HepG2 (cell line): ENCODE measurements around the gene GNAS. TPM values are rescaled to one million over a fixed set of nuclear protein-coding genes. Genes with fewer than 3 reads are reported as not detected.

Experiments
- ESRRA ChIP-seq: sonication (generic); formaldehyde crosslinking; IDR thresholded peaks from 2 replicates; pipeline ENCODE4 v1.5.1; 2020; ENCODE audit warnings: mild to moderate bottlenecking, low read depth, missing genetic modification reagents
- MBNL3 ChIP-seq: fragments of 250-450 bp; sonication (Bioruptor Pico); conservative IDR thresholded peaks from 2 replicates; pipeline ENCODE4 v1.8.0; 2022; ENCODE audit warnings: mild to moderate bottlenecking, inconsistent platforms
- MED8 ChIP-seq: sonication (generic); formaldehyde crosslinking; IDR thresholded peaks from 2 replicates; pipeline ENCODE4 v1.8.1; 2023; ENCODE audit warnings: mild to moderate bottlenecking, missing genetic modification reagents; ENCODE audit not compliant: insufficient replicate concordance
- MTA1 ChIP-seq: sonication (generic); formaldehyde crosslinking; IDR thresholded peaks from 2 replicates; pipeline ENCODE4 v1.4.0; 2020; ENCODE audit warnings: missing genetic modification reagents, mild to moderate bottlenecking, borderline replicate concordance
- MTERF4 ChIP-seq: sonication (generic); formaldehyde crosslinking; IDR thresholded peaks from 2 replicates; pipeline ENCODE4 v1.8.0; 2023; ENCODE audit warnings: mild to moderate bottlenecking, missing genetic modification reagents
- MTF2 ChIP-seq: sonication (generic); formaldehyde crosslinking; IDR thresholded peaks from 2 replicates; pipeline ENCODE4 v1.5.0; 2020; ENCODE audit warnings: missing genetic modification reagents, borderline replicate concordance
- RBM39 ChIP-seq: fragments of 200-400 bp; formaldehyde crosslinking; IDR thresholded peaks from one replicate; pipeline ENCODE4 v1.6.1; 2018; ENCODE audit warnings: antibody characterized with exemption, mild to moderate bottlenecking, low read depth, low read length; ENCODE audit not compliant: poor library complexity, severe bottlenecking
- RXRB ChIP-seq: IDR thresholded peaks from 2 replicates; pipeline ENCODE4 v1.6.1; 2016; ENCODE audit warnings: borderline replicate concordance, missing genetic modification reagents, missing compliant biosample characterization
- SAFB2 ChIP-seq: sonication (generic); formaldehyde crosslinking; IDR thresholded peaks from 2 replicates; pipeline ENCODE4 v1.5.1; 2020; ENCODE audit warnings: missing genetic modification reagents, low read depth, mild to moderate bottlenecking, borderline replicate concordance
- ZEB1 ChIP-seq: IDR thresholded peaks from 2 replicates; pipeline ENCODE4 v1.6.1; 2012; ENCODE audit warnings: mild to moderate bottlenecking, low read depth, inconsistent platforms; ENCODE audit not compliant: insufficient replicate concordance
- ZFP90 ChIP-seq: sonication (generic); formaldehyde crosslinking; IDR thresholded peaks from 2 replicates; pipeline ENCODE4 v1.8.0; 2022; ENCODE audit warnings: missing genetic modification reagents, mild to moderate bottlenecking, inconsistent platforms, borderline replicate concordance
- ZHX2 ChIP-seq, 2 experiments: sonication (generic) in 1 of 2; formaldehyde crosslinking in 1 of 2; IDR thresholded peaks; 2 replicates each; pipeline versions ENCODE4 v1.6.1 to v1.9.0; 2014 to 2022; ENCODE audit warnings: antibody characterized with exemption in 1 of 2, borderline replicate concordance in 1 of 2, inconsistent platforms in 1 of 2, low read depth in 1 of 2, missing genetic modification reagents in 1 of 2
- ZNF101 ChIP-seq: sonication (generic); formaldehyde crosslinking; IDR thresholded peaks from 2 replicates; pipeline ENCODE4 v1.4.0; 2020; ENCODE audit warnings: mild to moderate bottlenecking, low read depth, missing genetic modification reagents, borderline replicate concordance
- ZNF253 ChIP-seq: sonication (generic); formaldehyde crosslinking; IDR thresholded peaks from 2 replicates; pipeline ENCODE4 v1.8.0; 2022; ENCODE audit warnings: mild to moderate bottlenecking, missing genetic modification reagents, borderline replicate concordance
- ZNF274 ChIP-seq: sonication (generic); formaldehyde crosslinking; IDR thresholded peaks from 2 replicates; pipeline ENCODE4 v1.5.1; 2020; ENCODE audit warnings: mild to moderate bottlenecking, missing genetic modification reagents
- ZNF678 ChIP-seq: sonication (generic); formaldehyde crosslinking; IDR thresholded peaks from 2 replicates; pipeline ENCODE4 v1.4.0; 2020; ENCODE audit warnings: mild to moderate bottlenecking, missing genetic modification reagents
- ZNF790 ChIP-seq: sonication (generic); formaldehyde crosslinking; IDR thresholded peaks from 2 replicates; pipeline ENCODE4 v1.8.0; 2022; ENCODE audit warnings: missing genetic modification reagents, mild to moderate bottlenecking, borderline replicate concordance
- ZNF800 ChIP-seq: sonication (generic); formaldehyde crosslinking; IDR thresholded peaks from 2 replicates; pipeline ENCODE4 v1.4.0; 2020; ENCODE audit warnings: missing genetic modification reagents
- ZSCAN25 ChIP-seq: sonication (generic); formaldehyde crosslinking; IDR thresholded peaks from 2 replicates; pipeline ENCODE4 v1.8.0; 2022; ENCODE audit warnings: mild to moderate bottlenecking, missing genetic modification reagents
- polyA plus RNA-seq, 8 experiments: library from polyadenylated mRNA; depleted of rRNA in 3 of 8; stranded (reverse) in 7 of 8; unstranded in 1 of 8; fragments of >200 nt; fragmentation: Illumina TruSeq in 4 of 8; extraction: Trizol in 4 of 8; gene quantifications; 2 replicates each; pipeline versions ENCODE4 v1.2.1 to v1.2.3, GENCODE V29; 2011 to 2016; ENCODE audit warnings: low read depth in 4 of 8, missing spikeins in 1 of 8, mixed read lengths in 1 of 8; ENCODE audit not compliant: insufficient read depth in 1 of 8
- total RNA-seq, 5 experiments: library from RNA; depleted of rRNA; stranded (reverse); fragments of >200 nt; fragmentation: Illumina TruSeq; extraction: Trizol; gene quantifications; 2 replicates each; pipeline ENCODE4 v1.2.3, GENCODE V29; 2016; ENCODE audit warnings: low read depth in 1 of 5

Gene GNAS
- total and polyA plus RNA-seq, 2 of the 13 experiments (the other 11 are each of a cell fraction or from before 2014, with no cell fraction given), result 407 to 1,008 TPM

- no peak for TF ChIP-seq ZEB1
- TF ChIP-seq MBNL3 (CRISPR knock-in tag), result no peak
- no peak for TF ChIP-seq MED8
- peak; percentile 20 for TF ChIP-seq RBM39
- TF ChIP-seq ZNF800 (CRISPR knock-in tag), result peak; percentile 94; the same call in 1 of the 2 replicates
- TF ChIP-seq ZNF274 (CRISPR knock-in tag), result 0 out of 2 replicates have a peak, but pooled peaks have one; percentile 27
- peak; percentile 83; the same call in 1 of the 2 replicates for TF ChIP-seq ZNF790
- TF ChIP-seq ZNF678, result peak; percentile 56; the same call in 1 of the 2 replicates
- TF ChIP-seq SAFB2 (CRISPR knock-in tag), result peak; percentile 76; the same call in 1 of the 2 replicates
- peak; percentile 39; the same call in 1 of the 2 replicates for TF ChIP-seq ZSCAN25
- TF ChIP-seq RXRB (CRISPR knock-in tag), result peak; percentile 55
- 0 out of 2 replicates have a peak, but pooled peaks have one; percentile 42 for TF ChIP-seq ZNF101 (CRISPR knock-in tag)
- TF ChIP-seq MTA1, result peak; percentile 66; the same call in 1 of the 2 replicates
- no peak for TF ChIP-seq MTF2 (CRISPR knock-in tag)
- TF ChIP-seq ZFP90 (CRISPR knock-in tag), result peak; percentile 91; the same call in 1 of the 2 replicates
- peak; percentile 91 for TF ChIP-seq MTERF4 (CRISPR knock-in tag)
- TF ChIP-seq ZNF253 (CRISPR knock-in tag), result no peak
- TF ChIP-seq ESRRA (CRISPR knock-in tag), result peak; percentile 43; the same call in 1 of the 2 replicates
- TF ChIP-seq ZHX2 (IDR thresholded peaks at IDR 0.05; ENCODE audit: low read depth), result 0 out of 2 replicates have a peak, but pooled peaks have one; percentile 14
- TF ChIP-seq ZHX2 (CRISPR knock-in tag; IDR thresholded peaks at IDR 0.05; ENCODE audit: borderline replicate concordance), result peak; percentile 66
Measured at GRCh38 chr20:58890518-58891085, 38.1 kb downstream of the GNAS start (continued).
